ENCODE results near the gene AP5Z1. TPM values are rescaled to one million over a fixed set of nuclear protein-coding genes. Genes with fewer than 3 reads are reported as not detected.
"Not testable (repeated sequence)": the region's sequence is repeated elsewhere in the genome, so short reads cannot be mapped to it uniquely, and the experiment has no call there.

Gene AP5Z1
- polyA plus RNA-seq, 4 donors, result 35.8 to 116 (median 64.2) TPM

- Histone ChIP-seq H3K27ac (ENCODE audit: low read depth in 1 of 3, low read length in 2 of 3) (no peak overlapping the region), H3K9me3 (ENCODE audit: control insufficient read depth in 2 of 2, insufficient read depth in 1 of 2, low read depth in 1 of 2, low read length in 1 of 2) (no peaks in the 10 kb centered on the region), H3K36me3 (ENCODE audit: control insufficient read depth in 3 of 3, insufficient read depth in 2 of 3, low read depth in 1 of 3, low read length in 3 of 3) (peaks cover 13 to 59% (median 18%) of the 10 kb centered on the region in 3 donors), H3K27me3 (ENCODE audit: control insufficient read depth in 3 of 3, insufficient read depth in 3 of 3, low read length in 3 of 3) (no peaks in the 10 kb centered on the region), H3K4me1 (ENCODE audit: control insufficient read depth in 3 of 3, insufficient read depth in 2 of 3, low read depth in 1 of 3, low read length in 2 of 3) (peaks cover 0 to 8% (median 0%) of the 10 kb centered on the region in 3 donors), H3K4me3 (ENCODE audit: low read depth in 1 of 3, low read length in 3 of 3) (no peak overlapping the region)
- DNase-seq (no peak), FAIRE-seq (no peak)
- WGBS, 3 donors, result 93 to 96% (median 94%) methylated on average over 23 to 25 of the region's 25 CpGs
Observed at GRCh38 chr7:4791101-4791737, 15.8 kb downstream of the AP5Z1 start.

- 43 to 65% (median 53%) methylated on average over 38 to 50 of the region's 50 CpGs for WGBS, 3 donors
- DNase-seq, result peak; percentile 54 to 82
- no peaks in the 10 kb centered on the region for H3K27me3 ChIP-seq (ENCODE audit: control insufficient read depth in 3 of 3, insufficient read depth in 3 of 3, low read length in 3 of 3)
- FAIRE-seq, result no peak
- H3K4me1 ChIP-seq (ENCODE audit: control insufficient read depth in 3 of 3, insufficient read depth in 2 of 3, low read depth in 1 of 3, low read length in 2 of 3), result peaks cover 0 to 8% (median 0%) of the 10 kb centered on the region in 3 donors
- peak overlapping the region in 2 of 3 donors; percentile 23 to 40 for H3K27ac ChIP-seq (ENCODE audit: low read depth in 1 of 3, low read length in 2 of 3)
- H3K4me3 ChIP-seq (ENCODE audit: low read depth in 1 of 3, low read length in 3 of 3), result peak overlapping the region in 2 of 3 donors; percentile 38 to 40
- H3K36me3 ChIP-seq (ENCODE audit: control insufficient read depth in 3 of 3, insufficient read depth in 2 of 3, low read depth in 1 of 3, low read length in 3 of 3), result peaks cover 12 to 52% (median 17%) of the 10 kb centered on the region in 3 donors
- H3K9me3 ChIP-seq (ENCODE audit: control insufficient read depth in 2 of 2, insufficient read depth in 1 of 2, low read depth in 1 of 2, low read length in 1 of 2), result no peaks in the 10 kb centered on the region
Observed at GRCh38 chr7:4791738-4792536, 16.5 kb downstream of the AP5Z1 start.

GRCh38 chr7:4792537-4793126 lies 17.2 kb downstream of the AP5Z1 start:
- FAIRE-seq (no peak), DNase-seq (peak; percentile 35 to 70)
- Histone ChIP-seq H3K4me3 (ENCODE audit: low read depth in 1 of 3, low read length in 3 of 3) (peak overlapping the region in 2 of 3 donors; percentile 38 to 40), H3K27ac (ENCODE audit: low read depth in 1 of 3, low read length in 2 of 3) (peak overlapping the region in 2 of 3 donors; percentile 23 to 40), H3K27me3 (ENCODE audit: control insufficient read depth in 3 of 3, insufficient read depth in 3 of 3, low read length in 3 of 3) (no peaks in the 10 kb centered on the region), H3K9me3 (ENCODE audit: control insufficient read depth in 2 of 2, insufficient read depth in 1 of 2, low read depth in 1 of 2, low read length in 1 of 2) (no peaks in the 10 kb centered on the region), H3K36me3 (ENCODE audit: control insufficient read depth in 3 of 3, insufficient read depth in 2 of 3, low read depth in 1 of 3, low read length in 3 of 3) (peaks cover 12 to 45% (median 17%) of the 10 kb centered on the region in 3 donors), H3K4me1 (ENCODE audit: control insufficient read depth in 3 of 3, insufficient read depth in 2 of 3, low read depth in 1 of 3, low read length in 2 of 3) (peaks cover 0 to 8% (median 0%) of the 10 kb centered on the region in 3 donors)
- 23 to 40% (median 24%) methylated on average over 45 to 47 of the region's 47 CpGs for WGBS, 3 donors

GRCh38 chr7:4793385-4793993 lies 18.1 kb downstream of the AP5Z1 start:
- H3K4me1 ChIP-seq (ENCODE audit: control insufficient read depth in 3 of 3, insufficient read depth in 2 of 3, low read depth in 1 of 3, low read length in 2 of 3); FAIRE-seq; H3K27me3 ChIP-seq (ENCODE audit: control insufficient read depth in 3 of 3, insufficient read depth in 3 of 3, low read length in 3 of 3); H3K9me3 ChIP-seq (ENCODE audit: control insufficient read depth in 2 of 2, insufficient read depth in 1 of 2, low read depth in 1 of 2, low read length in 1 of 2); H3K4me3 ChIP-seq (ENCODE audit: low read depth in 1 of 3, low read length in 3 of 3); DNase-seq; H3K27ac ChIP-seq (ENCODE audit: low read depth in 1 of 3, low read length in 2 of 3): not testable (repeated sequence)
- 88 to 96% (median 93%) methylated on average over 23 to 30 of the region's 30 CpGs for WGBS, 3 donors
- H3K36me3 ChIP-seq (ENCODE audit: control insufficient read depth in 3 of 3, insufficient read depth in 2 of 3, low read depth in 1 of 3, low read length in 3 of 3), result peaks cover 10 to 36% (median 12%) of the 10 kb centered on the region in 3 donors

- H3K27me3 ChIP-seq (ENCODE audit: control insufficient read depth in 3 of 3, insufficient read depth in 3 of 3, low read length in 3 of 3); H3K4me1 ChIP-seq (ENCODE audit: control insufficient read depth in 3 of 3, insufficient read depth in 2 of 3, low read depth in 1 of 3, low read length in 2 of 3); H3K9me3 ChIP-seq (ENCODE audit: control insufficient read depth in 2 of 2, insufficient read depth in 1 of 2, low read depth in 1 of 2, low read length in 1 of 2); DNase-seq; H3K27ac ChIP-seq (ENCODE audit: low read depth in 1 of 3, low read length in 2 of 3); H3K4me3 ChIP-seq (ENCODE audit: low read depth in 1 of 3, low read length in 3 of 3); FAIRE-seq: not testable (repeated sequence)
- peaks cover 6 to 30% (median 10%) of the 10 kb centered on the region in 3 donors for H3K36me3 ChIP-seq (ENCODE audit: control insufficient read depth in 3 of 3, insufficient read depth in 2 of 3, low read depth in 1 of 3, low read length in 3 of 3)
- WGBS, 3 donors, result 73 to 88% (median 81%) methylated on average over 13 to 14 of the region's 14 CpGs
Observed at GRCh38 chr7:4794171-4794570, 18.7 kb downstream of the AP5Z1 start.

- DNase-seq (no peak), FAIRE-seq (no peak)
- 83 to 87% (median 85%) methylated on average over 24 of the region's 24 CpGs for WGBS, 3 donors
- H3K36me3 ChIP-seq (ENCODE audit: control insufficient read depth in 3 of 3, insufficient read depth in 2 of 3, low read depth in 1 of 3, low read length in 3 of 3), result peaks cover 3 to 24% (median 6%) of the 10 kb centered on the region in 3 donors
- H3K4me1 ChIP-seq (ENCODE audit: control insufficient read depth in 3 of 3, insufficient read depth in 2 of 3, low read depth in 1 of 3, low read length in 2 of 3), result peaks cover 0 to 8% (median 0%) of the 10 kb centered on the region in 3 donors
- no peaks in the 10 kb centered on the region for H3K27me3 ChIP-seq (ENCODE audit: control insufficient read depth in 3 of 3, insufficient read depth in 3 of 3, low read length in 3 of 3)
- no peaks in the 10 kb centered on the region for H3K9me3 ChIP-seq (ENCODE audit: control insufficient read depth in 2 of 2, insufficient read depth in 1 of 2, low read depth in 1 of 2, low read length in 1 of 2)
- H3K4me3 ChIP-seq (ENCODE audit: low read depth in 1 of 3, low read length in 3 of 3), result no peak overlapping the region
- H3K27ac ChIP-seq (ENCODE audit: low read depth in 1 of 3, low read length in 2 of 3), result no peak overlapping the region
Observed at GRCh38 chr7:4794591-4795350, 19.3 kb downstream of the AP5Z1 start.

- Histone ChIP-seq H3K4me1 (ENCODE audit: control insufficient read depth in 3 of 3, insufficient read depth in 2 of 3, low read depth in 1 of 3, low read length in 2 of 3) (peaks cover 0 to 8% (median 0%) of the 10 kb centered on the region in 3 donors), H3K27ac (ENCODE audit: low read depth in 1 of 3, low read length in 2 of 3) (no peak overlapping the region), H3K4me3 (ENCODE audit: low read depth in 1 of 3, low read length in 3 of 3) (no peak overlapping the region), H3K27me3 (ENCODE audit: control insufficient read depth in 3 of 3, insufficient read depth in 3 of 3, low read length in 3 of 3) (no peaks in the 10 kb centered on the region), H3K9me3 (ENCODE audit: control insufficient read depth in 2 of 2, insufficient read depth in 1 of 2, low read depth in 1 of 2, low read length in 1 of 2) (no peaks in the 10 kb centered on the region), H3K36me3 (ENCODE audit: control insufficient read depth in 3 of 3, insufficient read depth in 2 of 3, low read depth in 1 of 3, low read length in 3 of 3) (peaks cover 0 to 7% (median 0%) of the 10 kb centered on the region in 3 donors)
- FAIRE-seq, result no peak
- 83 to 88% (median 87%) methylated on average over 9 of the region's 9 CpGs for WGBS, 3 donors
- no peak for DNase-seq
Observed at GRCh38 chr7:4796453-4796852, 21.0 kb downstream of the AP5Z1 start.
